Measurements from ENCODE around the gene HACD2.
"Not testable (repeated sequence)": the region's sequence is repeated elsewhere in the genome, so short reads cannot be mapped to it uniquely, and the experiment has no call there.

The HACD2 gene

GRCh38 chr3:123613543-123613942, 28.7 kb upstream of the HACD2 start:
- H3K4me3 ChIP-seq (ENCODE audit: control insufficient read depth, low read depth, low read length), result no peak overlapping the region
- no peak for DNase-seq (ENCODE audit: low read depth)
- no peak for TF ChIP-seq CTCF (IDR thresholded peaks at IDR 0.05; ENCODE audit: control insufficient read depth, insufficient read depth, low read depth, low read length, missing control alignments)

GRCh38 chr3:123611674-123612073, 26.8 kb upstream of the HACD2 start:
- not testable (repeated sequence) for H3K4me3 ChIP-seq (ENCODE audit: control insufficient read depth, low read depth, low read length); DNase-seq (ENCODE audit: low read depth)

DNA sequence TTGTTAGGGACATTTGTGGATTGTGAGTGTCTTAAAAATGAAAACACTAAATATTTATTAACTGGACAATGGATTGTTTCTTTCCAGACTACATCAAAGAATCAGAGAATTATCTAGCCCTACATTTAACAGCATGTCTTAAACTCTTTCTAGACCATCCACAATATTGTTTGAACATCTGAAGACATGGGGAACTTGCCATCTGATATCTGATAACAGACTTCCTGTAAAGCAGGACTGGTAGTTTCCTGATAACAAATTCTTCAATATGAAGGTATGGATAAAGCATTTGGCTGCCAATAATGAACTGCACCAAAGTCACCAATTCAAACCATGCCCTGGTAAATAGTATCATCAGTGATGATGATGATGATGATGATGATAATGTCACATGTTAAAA, 26.2 kb upstream of the HACD2 start:
- no peak for DNase-seq (ENCODE audit: low read depth)
- H3K4me3 ChIP-seq (ENCODE audit: control insufficient read depth, low read depth, low read length), result no peak overlapping the region
- no peak for TF ChIP-seq CTCF (IDR thresholded peaks at IDR 0.05; ENCODE audit: control insufficient read depth, insufficient read depth, low read depth, low read length, missing control alignments)

DNA sequence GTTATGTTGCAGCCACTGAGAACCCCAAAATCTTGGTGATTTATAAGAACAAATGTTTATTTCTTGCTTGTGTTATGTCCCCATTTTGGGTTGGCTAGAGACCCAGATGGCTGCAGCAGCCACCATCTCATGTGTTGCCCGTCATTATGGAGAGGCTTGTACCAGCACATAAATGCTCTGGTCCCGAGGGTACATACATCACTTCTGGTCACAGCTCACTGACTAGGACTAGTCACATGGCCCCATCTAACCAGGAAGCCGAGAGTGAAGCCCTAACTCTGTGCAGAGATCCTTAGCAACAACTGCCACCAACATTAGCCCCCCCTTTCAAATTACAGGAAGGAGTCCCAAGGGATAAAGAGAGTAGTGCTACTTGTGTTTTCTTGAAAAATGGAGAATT, 25.5 kb upstream of the HACD2 start:
- TF ChIP-seq CTCF (IDR thresholded peaks at IDR 0.05; ENCODE audit: control insufficient read depth, insufficient read depth, low read depth, low read length, missing control alignments), result no peak
- H3K4me3 ChIP-seq (ENCODE audit: control insufficient read depth, low read depth, low read length), result no peak overlapping the region
- no peak for DNase-seq (ENCODE audit: low read depth)

GRCh38 chr3:123609063-123609462, 24.2 kb upstream of the HACD2 start:
- no peak for DNase-seq (ENCODE audit: low read depth)
- no peak for TF ChIP-seq CTCF (IDR thresholded peaks at IDR 0.05; ENCODE audit: control insufficient read depth, insufficient read depth, low read depth, low read length, missing control alignments)

GRCh38 chr3:123608263-123608937, 23.5 kb upstream of the HACD2 start:
- no peak for TF ChIP-seq CTCF (IDR thresholded peaks at IDR 0.05; ENCODE audit: control insufficient read depth, insufficient read depth, low read depth, low read length, missing control alignments)
- DNase-seq (ENCODE audit: low read depth), result no peak
- H3K4me3 ChIP-seq (ENCODE audit: control insufficient read depth, low read depth, low read length), result no peak overlapping the region

More at GRCh38 chr3:123609063-123609462, 24.2 kb upstream of the HACD2 start:
- no peak overlapping the region for H3K4me3 ChIP-seq (ENCODE audit: control insufficient read depth, low read depth, low read length)

DNA sequence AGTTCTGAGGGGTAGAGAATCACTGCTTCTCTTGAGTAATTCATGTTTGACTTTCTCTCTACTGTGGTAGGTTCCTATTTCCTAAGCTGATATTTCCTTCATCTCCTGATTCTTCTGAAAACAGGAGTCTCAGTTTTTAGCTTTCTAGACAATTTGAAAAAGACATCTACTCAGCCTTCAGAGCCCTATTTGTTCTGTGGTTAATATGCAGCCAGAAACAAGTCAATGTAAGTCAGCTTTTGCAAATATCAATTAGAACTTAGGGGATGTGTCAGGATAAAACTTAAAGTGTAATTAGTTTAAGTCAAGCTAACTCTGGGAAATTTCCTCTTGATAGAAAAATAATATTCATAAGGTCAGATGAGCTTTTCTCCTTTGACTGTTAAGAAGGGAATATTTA, 21.7 kb upstream of the HACD2 start:
- DNase-seq (ENCODE audit: low read depth), result no peak
- TF ChIP-seq CTCF (IDR thresholded peaks at IDR 0.05; ENCODE audit: control insufficient read depth, insufficient read depth, low read depth, low read length, missing control alignments), result no peak
- H3K4me3 ChIP-seq (ENCODE audit: control insufficient read depth, low read depth, low read length), result no peak overlapping the region
